HG03558 (cell line): ENCODE results near the gene KDM4B.

Experiments
- ATAC-seq: cut with Tn5 transposase; IDR thresholded peaks from one replicate; pipeline ENCODE4 v1.9.1; 2021; ENCODE audit warnings: moderate number of reproducible peaks; ENCODE audit not compliant: unreplicated experiment; ENCODE audit errors: extremely low read depth

The KDM4B gene

GRCh38 chr19:5080030-5080654, 111.2 kb downstream of the KDM4B start:
- ATAC-seq = no peak

- no peak for ATAC-seq
These were observed 111.9 kb downstream of the KDM4B start for GRCh38 chr19:5080809-5081208.

- ATAC-seq = no peak
These were observed 112.7 kb downstream of the KDM4B start for GRCh38 chr19:5081443-5082161.

- no peak for ATAC-seq
These were observed 114.6 kb downstream of the KDM4B start for GRCh38 chr19:5083547-5083965.

GRCh38 chr19:5085566-5085965, 116.7 kb downstream of the KDM4B start:
- no peak for ATAC-seq

GRCh38 chr19:5086230-5086629, 117.3 kb downstream of the KDM4B start:
- ATAC-seq = no peak

GRCh38 chr19:5086725-5087439, 118.0 kb downstream of the KDM4B start:
- no peak for ATAC-seq

- ATAC-seq = no peak
These were observed 120.4 kb downstream of the KDM4B start for GRCh38 chr19:5089283-5089682.

- no peak for ATAC-seq
These were observed 121.6 kb downstream of the KDM4B start for GRCh38 chr19:5090465-5091017.

GRCh38 chr19:5091018-5091683, 122.2 kb downstream of the KDM4B start:
- no peak for ATAC-seq

GRCh38 chr19:5091684-5092480, 123.0 kb downstream of the KDM4B start:
- ATAC-seq = no peak

- ATAC-seq = no peak
These were observed 123.5 kb downstream of the KDM4B start for GRCh38 chr19:5092481-5092843.

GRCh38 chr19:5093297-5093928, 124.5 kb downstream of the KDM4B start:
- no peak for ATAC-seq

- no peak for ATAC-seq
These were observed 125.2 kb downstream of the KDM4B start for GRCh38 chr19:5093948-5094718.

GRCh38 chr19:5094768-5095567, 126.1 kb downstream of the KDM4B start:
- ATAC-seq = no peak

GRCh38 chr19:5095568-5095850, 126.6 kb downstream of the KDM4B start:
- ATAC-seq = no peak

GRCh38 chr19:5096536-5096935, 127.6 kb downstream of the KDM4B start:
- ATAC-seq = no peak

- ATAC-seq = no peak
These were observed 128.5 kb downstream of the KDM4B start for GRCh38 chr19:5097331-5097930.
